WI38 (cell line): ENCODE results near the gene SKOR2.

Experiments
- H3K4me3 ChIP-seq: 2 replicates; pipeline ENCODE4 v1.5.1; 2011; ENCODE audit warnings: low read depth, mild to moderate bottlenecking, control low read depth, low read length
- CTCF ChIP-seq: IDR thresholded peaks from 2 replicates; pipeline ENCODE4 v1.5.1; 2012; ENCODE audit warnings: low read depth, mild to moderate bottlenecking, control low read depth, low read length

SKOR2 gene

GRCh38 chr18:47253101-47253654, 1.7 kb upstream of the SKOR2 start:
- no peak for TF ChIP-seq CTCF
- no peak overlapping the region for H3K4me3 ChIP-seq

GRCh38 chr18:47250391-47251046, 941 bp downstream of the SKOR2 start:
- no peak overlapping the region for H3K4me3 ChIP-seq
- no peak for TF ChIP-seq CTCF

- H3K4me3 ChIP-seq = no peak overlapping the region
- no peak for TF ChIP-seq CTCF
Observed at GRCh38 chr18:47249314-47249981, 2.0 kb downstream of the SKOR2 start.

GRCh38 chr18:47248604-47249313, 2.7 kb downstream of the SKOR2 start:
- TF ChIP-seq CTCF = no peak
- no peak overlapping the region for H3K4me3 ChIP-seq

- no peak for TF ChIP-seq CTCF
- H3K4me3 ChIP-seq = no peak overlapping the region
Observed at GRCh38 chr18:47248115-47248603, 3.3 kb downstream of the SKOR2 start.

GRCh38 chr18:47247416-47248114, 3.9 kb downstream of the SKOR2 start:
- no peak overlapping the region for H3K4me3 ChIP-seq
- no peak for TF ChIP-seq CTCF
